Measurements from ENCODE around the gene SNN. TPM values are rescaled to one million over a fixed set of nuclear protein-coding genes. Genes with fewer than 3 reads are reported as not detected.

SNN gene
- total and polyA plus RNA-seq, 2 experiments from 2014 or later = 16.7 to 18.8 TPM

GRCh38 chr16:11667221-11667823 lies 933 bp upstream of the SNN start:
- Histone ChIP-seq H3K4me2 (peak overlapping the region; percentile 95), H3K79me2 (peaks cover 38% of the 10 kb centered on the region), H3K4me1 (ENCODE audit: insufficient read depth) (peaks cover 10% of the 10 kb centered on the region), H3K9me3 (ENCODE audit: low read depth) (no peaks in the 10 kb centered on the region), H3K27ac (no peak overlapping the region), H4K20me1 (ENCODE audit: insufficient read depth, poor library complexity, severe bottlenecking) (peaks cover 31% of the 10 kb centered on the region), H3K27me3 (no peaks in the 10 kb centered on the region), H3K36me3 (replicated peaks; ENCODE audit: insufficient read depth, low read depth) (no peaks in the 10 kb centered on the region), H3K4me3 (no peak overlapping the region), H3K9me2 (replicated peaks; ENCODE audit: insufficient read depth) (no peaks in the 10 kb centered on the region), H2AFZ (no peak overlapping the region)
- 91% methylated on average over 11 of the region's 11 CpGs for WGBS (ENCODE audit: low lambda C conversion rate, missing lambda C conversion rate)
- no peak for DNase-seq (ENCODE audit: low spot score)
- TF ChIP-seq EZH2phosphoT487 (IDR thresholded peaks at IDR 0.05; ENCODE audit: low read depth, severe bottlenecking, unreplicated experiment) = no peak
- TF ChIP-seq EZH2 (IDR thresholded peaks at IDR 0.05; ENCODE audit: borderline replicate concordance) = no peak
- TF ChIP-seq CTCF (IDR thresholded peaks at IDR 0.05; ENCODE audit: poor library complexity) = no peak

GRCh38 chr16:11668623-11669379 lies 546 bp downstream of the SNN start:
- H3K27me3 ChIP-seq = no peaks in the 10 kb centered on the region
- no peaks in the 10 kb centered on the region for H3K9me3 ChIP-seq (ENCODE audit: low read depth)
- TF ChIP-seq CTCF (IDR thresholded peaks at IDR 0.05; ENCODE audit: poor library complexity) = no peak

DNA sequence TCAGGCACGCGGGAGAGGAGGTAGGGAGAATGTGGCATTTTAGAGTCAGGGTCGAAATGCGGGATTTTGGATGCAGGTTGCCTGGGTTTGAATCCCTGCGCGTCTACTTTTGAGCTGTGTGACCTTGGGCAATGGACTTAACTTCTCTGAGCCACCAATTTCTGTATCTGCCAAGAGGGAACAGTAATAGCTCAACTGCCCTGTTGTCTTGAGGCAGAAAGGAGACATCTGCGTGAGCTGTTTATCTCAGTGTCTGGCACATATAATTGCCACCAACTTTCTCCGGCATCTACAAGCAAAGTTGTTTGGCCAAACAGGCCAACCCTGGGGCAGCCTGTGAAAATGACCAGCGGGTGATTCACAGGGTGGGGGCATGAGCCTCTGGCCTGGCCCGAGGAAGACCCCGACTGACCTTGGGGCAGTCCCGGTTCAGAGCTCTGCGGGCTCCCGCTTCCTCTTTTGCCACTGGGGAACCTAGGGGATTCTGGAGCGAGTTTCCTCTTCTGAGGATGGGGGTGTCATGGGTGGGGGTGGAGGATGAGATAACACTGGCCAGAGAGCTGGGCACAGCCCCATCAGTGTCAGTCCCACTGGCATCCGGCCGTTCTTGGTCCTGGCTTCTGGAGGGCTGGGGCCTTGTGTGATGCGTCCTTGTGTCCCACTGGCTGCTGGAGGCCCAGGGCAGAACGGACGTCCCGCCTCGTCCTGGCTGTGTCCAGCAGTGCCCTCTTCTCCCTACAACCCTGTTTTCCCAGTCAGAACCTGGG lies 1.3 kb downstream of the SNN start:
- Histone ChIP-seq H3K4me1 (ENCODE audit: insufficient read depth) (peaks cover 15% of the 10 kb centered on the region), H4K20me1 (ENCODE audit: insufficient read depth, poor library complexity, severe bottlenecking) (peaks cover 50% of the 10 kb centered on the region), H3K36me3 (replicated peaks; ENCODE audit: insufficient read depth, low read depth) (no peaks in the 10 kb centered on the region), H3K4me2 (peak overlapping the region; percentile 94), H3K9me3 (ENCODE audit: low read depth) (no peaks in the 10 kb centered on the region), H3K79me2 (peaks cover 60% of the 10 kb centered on the region), H3K27ac (no peak overlapping the region), H2AFZ (peak overlapping the region; percentile 68), H3K4me3 (peak overlapping the region; percentile 97), H3K9me2 (replicated peaks; ENCODE audit: insufficient read depth) (no peaks in the 10 kb centered on the region), H3K27me3 (no peaks in the 10 kb centered on the region)
- WGBS (ENCODE audit: low lambda C conversion rate, missing lambda C conversion rate) = 53% methylated on average over 22 of the region's 22 CpGs
- no peak for DNase-seq (ENCODE audit: low spot score)
- TF ChIP-seq EZH2phosphoT487 (IDR thresholded peaks at IDR 0.05; ENCODE audit: low read depth, severe bottlenecking, unreplicated experiment) (no peak), CTCF (IDR thresholded peaks at IDR 0.05; ENCODE audit: poor library complexity) (no peak), EZH2 (IDR thresholded peaks at IDR 0.05; ENCODE audit: borderline replicate concordance) (no peak)

More at GRCh38 chr16:11668623-11669379, 546 bp downstream of the SNN start:
- H3K27ac ChIP-seq = peak overlapping the region; percentile 9
- peak overlapping the region; percentile 97 for H3K4me3 ChIP-seq
- 17% methylated on average over 8 of the region's 97 CpGs for WGBS (ENCODE audit: low lambda C conversion rate, missing lambda C conversion rate)
- H4K20me1 ChIP-seq (ENCODE audit: insufficient read depth, poor library complexity, severe bottlenecking) = peaks cover 46% of the 10 kb centered on the region
- peaks cover 10% of the 10 kb centered on the region for H3K4me1 ChIP-seq (ENCODE audit: insufficient read depth)
- DNase-seq (ENCODE audit: low spot score) = peak; percentile 51
- no peaks in the 10 kb centered on the region for H3K9me2 ChIP-seq (replicated peaks; ENCODE audit: insufficient read depth)
- no peaks in the 10 kb centered on the region for H3K36me3 ChIP-seq (replicated peaks; ENCODE audit: insufficient read depth, low read depth)
- peaks cover 53% of the 10 kb centered on the region for H3K79me2 ChIP-seq
- H3K4me2 ChIP-seq = peak overlapping the region; percentile 94
- H2AFZ ChIP-seq = peak overlapping the region; percentile 68
